H1 (cell line): ENCODE data around the gene FOXC1. TPM values are rescaled to one million over a fixed set of nuclear protein-coding genes. Genes with fewer than 3 reads are reported as not detected.

Source experiments
- CTCF ChIA-PET: fragments of 300-600 bp; sonication (Branson Sonifier 250); formaldehyde crosslinking; loops from one replicate; lab custom pipeline; 2021; ENCODE audit not compliant: partially characterized antibody; lab: Charles Lee
- POLR2A ChIA-PET: fragments of 300-600 bp; sonication (Branson Sonifier 250); formaldehyde crosslinking; loops from one replicate; lab custom pipeline; 2021; ENCODE audit warnings: inconsistent platforms; ENCODE audit not compliant: partially characterized antibody; lab: Charles Lee
- DNase-seq, 2 experiments: peaks; one replicate each; pipeline versions ENCODE4 v3.0.0 to v3.0.0-alpha.2; 2010 to 2022; ENCODE audit warnings: low spot score in 2 of 2, low read depth in 1 of 2, mixed read lengths in 1 of 2
- FAIRE-seq: peaks from 2 replicates; lab custom pipeline; 2011; peaks lifted over from hg19 to GRCh38; lab: Jason Lieb, UNC
- H2AFZ ChIP-seq: 2 replicates; pipeline ENCODE4 v1.8.1; 2012; ENCODE audit warnings: low read length, inconsistent platforms
- H2AK5ac ChIP-seq: 2 replicates; pipeline ENCODE4 v1.6.1; 2013; ENCODE audit warnings: low read depth, low read length
- H2BK120ac ChIP-seq: replicated peaks from 2 replicates; pipeline ENCODE3; 2013; ENCODE audit warnings: low read depth, low read length, inconsistent platforms
- H2BK12ac ChIP-seq: 2 replicates; pipeline ENCODE4 v1.6.1; 2013; ENCODE audit warnings: low read depth, low read length
- H2BK15ac ChIP-seq: 2 replicates; pipeline ENCODE4 v1.6.1; 2013; ENCODE audit warnings: low read length
- H2BK20ac ChIP-seq: 2 replicates; pipeline ENCODE4 v1.6.1; 2013; ENCODE audit warnings: low read length
- H2BK5ac ChIP-seq: 2 replicates; pipeline ENCODE4 v1.6.1; 2013; ENCODE audit warnings: low read depth, low read length
- H3K14ac ChIP-seq: 2 replicates; pipeline ENCODE4 v1.6.1; 2013; ENCODE audit warnings: inconsistent platforms; ENCODE audit not compliant: insufficient read length
- H3K18ac ChIP-seq: 2 replicates; pipeline ENCODE4 v1.6.1; 2013; ENCODE audit warnings: low read length; ENCODE audit errors: extremely low read depth
- H3K23ac ChIP-seq: 2 replicates; pipeline ENCODE4 v1.6.1; 2013; ENCODE audit warnings: inconsistent platforms; ENCODE audit not compliant: insufficient read length
- H3K23me2 ChIP-seq: 2 replicates; pipeline ENCODE4 v1.6.1; 2013; ENCODE audit warnings: low read depth, low read length
- H3K27ac ChIP-seq: 2 replicates; pipeline ENCODE4 v1.6.1; 2011; ENCODE audit warnings: low read depth, low read length, inconsistent platforms
- H3K27me3 ChIP-seq, 4 experiments: replicated peaks in 1 of 4; 1 replicate in 1 of 4; 2 replicates in 3 of 4; pipeline versions ENCODE4 v1.6.1 to v1.8.1; 2011 to 2013; ENCODE audit warnings: low read length in 3 of 4, mild to moderate bottlenecking in 3 of 4, inconsistent platforms in 2 of 4, mixed read lengths in 2 of 4, moderate library complexity in 1 of 4; ENCODE audit not compliant: control insufficient read depth in 3 of 4, insufficient read depth in 3 of 4; ENCODE audit errors: extremely low read depth in 1 of 4
- H3K36me3 ChIP-seq, 4 experiments: 2 replicates each; pipeline versions ENCODE4 v1.6.1 to v1.8.1; 2011 to 2013; ENCODE audit warnings: mild to moderate bottlenecking in 4 of 4, low read length in 3 of 4, moderate library complexity in 2 of 4, control low read depth in 1 of 4, inconsistent platforms in 1 of 4; ENCODE audit not compliant: insufficient read depth in 4 of 4, control insufficient read depth in 2 of 4
- H3K4ac ChIP-seq: replicated peaks from 2 replicates; pipeline ENCODE3; 2013; ENCODE audit warnings: low read length, low read depth, mixed read lengths, inconsistent platforms; ENCODE audit not compliant: insufficient read length
- H3K4me1 ChIP-seq, 4 experiments: replicated peaks in 1 of 4; 1 replicate in 1 of 4; 2 replicates in 3 of 4; pipeline versions ENCODE4 v1.6.1 to v1.8.1; 2011 to 2013; ENCODE audit warnings: low read length in 3 of 4, inconsistent platforms in 2 of 4, mixed read lengths in 1 of 4; ENCODE audit not compliant: insufficient read depth in 4 of 4, control insufficient read depth in 3 of 4
- H3K4me2 ChIP-seq, 2 experiments: 2 replicates each; pipeline versions ENCODE4 v1.6.1 to v1.8.1; 2011 to 2013; ENCODE audit warnings: low read depth in 2 of 2, low read length in 2 of 2, control low read depth in 1 of 2, inconsistent platforms in 1 of 2, mild to moderate bottlenecking in 1 of 2; ENCODE audit not compliant: insufficient read depth in 1 of 2
- H3K4me3 ChIP-seq, 4 experiments: fragments of 200-600, 300-600 bp in 1 of 4; sonication (generic), shearing (Covaris generic), sonication (Bioruptor Twin) in 1 of 4; 2 replicates each; pipeline versions ENCODE4 v1.5.1 to v1.8.1; 2011 to 2016; ENCODE audit warnings: low read length in 4 of 4, low read depth in 3 of 4, control low read depth in 2 of 4, inconsistent platforms in 2 of 4, mild to moderate bottlenecking in 2 of 4, mixed read lengths in 1 of 4, moderate library complexity in 1 of 4; ENCODE audit not compliant: insufficient read depth in 2 of 4; ENCODE audit errors: extremely low read depth in 1 of 4
- H3K56ac ChIP-seq: replicated peaks from 2 replicates; pipeline ENCODE3; 2013; ENCODE audit warnings: low read depth, mild to moderate bottlenecking, mixed read lengths, low read length, inconsistent platforms; ENCODE audit not compliant: insufficient read length
- H3K79me1 ChIP-seq: 2 replicates; pipeline ENCODE4 v1.6.1; 2013; ENCODE audit warnings: low read depth, low read length, control low read depth
- H3K79me2 ChIP-seq, 2 experiments: 2 replicates each; pipeline versions ENCODE4 v1.6.1 to v1.8.1; 2012 to 2013; ENCODE audit warnings: low read length in 2 of 2, mild to moderate bottlenecking in 2 of 2, inconsistent platforms in 1 of 2; ENCODE audit not compliant: insufficient read depth in 2 of 2, control insufficient read depth in 1 of 2
- H3K9ac ChIP-seq, 4 experiments: replicated peaks in 1 of 4; 1 replicate in 1 of 4; 2 replicates in 3 of 4; pipeline versions ENCODE4 v1.6.1 to v1.8.1; 2011 to 2013; ENCODE audit warnings: low read depth in 3 of 4, low read length in 3 of 4, control low read depth in 2 of 4, mild to moderate bottlenecking in 2 of 4, moderate library complexity in 2 of 4, inconsistent platforms in 1 of 4; ENCODE audit errors: extremely low read depth in 1 of 4
- H3K9me3 ChIP-seq, 2 experiments: 2 replicates each; pipeline versions ENCODE4 v1.6.1 to v1.8.1; 2012 to 2013; ENCODE audit warnings: mild to moderate bottlenecking in 2 of 2, moderate library complexity in 2 of 2, control low read depth in 1 of 2, inconsistent platforms in 1 of 2, low read depth in 1 of 2, low read length in 1 of 2, mixed read lengths in 1 of 2; ENCODE audit not compliant: insufficient read depth in 2 of 2
- H4K20me1 ChIP-seq, 2 experiments: replicated peaks in 1 of 2; 2 replicates each; pipeline versions ENCODE3 to v1.8.1; 2011 to 2013; ENCODE audit warnings: inconsistent platforms in 2 of 2, low read length in 2 of 2, mild to moderate bottlenecking in 1 of 2; ENCODE audit not compliant: insufficient read depth in 2 of 2, control insufficient read depth in 1 of 2
- H4K5ac ChIP-seq: 2 replicates; pipeline ENCODE4 v1.6.1; 2013; ENCODE audit warnings: low read length, low read depth, mixed read lengths, inconsistent platforms; ENCODE audit not compliant: insufficient read length
- H4K8ac ChIP-seq: 2 replicates; pipeline ENCODE4 v1.8.0; 2013; ENCODE audit warnings: mild to moderate bottlenecking, moderate library complexity, low read length, inconsistent platforms; ENCODE audit not compliant: insufficient read depth; ENCODE audit errors: extremely low read depth
- H4K91ac ChIP-seq: replicated peaks from 2 replicates; pipeline ENCODE3; 2013; ENCODE audit warnings: low read length, mixed read lengths, inconsistent platforms; ENCODE audit not compliant: insufficient read length
- BRCA1 ChIP-seq: IDR thresholded peaks from 2 replicates; pipeline ENCODE4 v1.6.1; 2012; ENCODE audit warnings: low read depth, low read length, improper control_type of control experiment
- CEBPB ChIP-seq: IDR thresholded peaks from 2 replicates; pipeline ENCODE4 v1.6.1; 2012; ENCODE audit warnings: low read depth, low read length
- EZH2 ChIP-seq: fragments of 200-600 bp; sonication (generic); IDR thresholded peaks from 2 replicates; pipeline ENCODE4 v1.7.1; 2012; ENCODE audit warnings: low read depth, mild to moderate bottlenecking, moderate library complexity, low read length, inconsistent platforms; ENCODE audit not compliant: severe bottlenecking
- FOSL1 ChIP-seq: IDR thresholded peaks from 2 replicates; pipeline ENCODE4 v1.6.1; 2011; ENCODE audit warnings: mild to moderate bottlenecking, low read depth, low read length, moderate library complexity; ENCODE audit not compliant: insufficient read depth
- KDM5A ChIP-seq: fragments of 200-600 bp; IDR thresholded peaks from 2 replicates; pipeline ENCODE4 v1.7.1; 2012; ENCODE audit warnings: mild to moderate bottlenecking, low read length, inconsistent platforms, mixed read lengths
- MAFK ChIP-seq: IDR thresholded peaks from 2 replicates; pipeline ENCODE4 v1.6.1; 2012; ENCODE audit warnings: low read depth, mild to moderate bottlenecking, improper control_type of control experiment, low read length
- NANOG ChIP-seq: IDR thresholded peaks from 2 replicates; pipeline ENCODE4 v1.6.1; 2011; ENCODE audit warnings: low read length, low read depth, mild to moderate bottlenecking, inconsistent platforms; ENCODE audit not compliant: insufficient read depth, poor library complexity, severe bottlenecking
- POLR2A ChIP-seq, 2 experiments: IDR thresholded peaks; 1 replicate in 1 of 2; 2 replicates in 1 of 2; pipeline ENCODE4 v1.6.1; 2011; ENCODE audit warnings: low read depth in 2 of 2, low read length in 2 of 2, mild to moderate bottlenecking in 2 of 2; ENCODE audit errors: control extremely low read depth in 1 of 2
- POLR2AphosphoS5 ChIP-seq: IDR thresholded peaks from 2 replicates; pipeline ENCODE4 v1.6.1; 2011; ENCODE audit warnings: low read depth, low read length
- SAP30 ChIP-seq: fragments of 300-600 bp; sonication (generic); IDR thresholded peaks from 2 replicates; pipeline ENCODE4 v1.7.1; 2012; ENCODE audit warnings: low read length, moderate library complexity, mild to moderate bottlenecking, inconsistent platforms; ENCODE audit not compliant: insufficient read depth, insufficient replicate concordance
- SIRT6 ChIP-seq: IDR thresholded peaks from one replicate; pipeline ENCODE4 v1.7.1; 2012; ENCODE audit warnings: low read length, inconsistent platforms
- SP1 ChIP-seq: IDR thresholded peaks from 2 replicates; pipeline ENCODE4 v1.6.1; 2011; ENCODE audit warnings: low read depth, low read length
- USF2 ChIP-seq: IDR thresholded peaks from 2 replicates; pipeline ENCODE4 v1.6.1; 2011; ENCODE audit warnings: low read length, improper control_type of control experiment
- WGBS, 2 experiments: shearing (Covaris generic) in 1 of 2; methylation state at CpG; one replicate each; pipeline versions ENCODE4 v1.1.6 to v1.1.7; 2013 to 2015; ENCODE audit warnings: low lambda C conversion rate in 2 of 2, mixed read lengths in 2 of 2, inconsistent platforms in 1 of 2, low coverage in 1 of 2, missing lambda C conversion rate in 1 of 2; ENCODE audit not compliant: insufficient replicate concordance in 2 of 2, insufficient coverage in 1 of 2, insufficient read length in 1 of 2; ENCODE audit errors: extremely low coverage in 1 of 2, missing lambda C conversion rate in 1 of 2; 5-methylcytosine and 5-hydroxymethylcytosine counted together
- polyA plus RNA-seq, 7 experiments: library from polyadenylated mRNA; depleted of rRNA in 3 of 7; stranded (reverse) in 5 of 7; unstranded in 2 of 7; fragments of >200 nt in 5 of 7; fragments of 200-250 nt in 2 of 7; gene quantifications; 1 replicate in 5 of 7; 2 replicates in 1 of 7; 4 replicates in 1 of 7; pipeline versions ENCODE4 v1.2.1 to v1.2.3, GENCODE V29; 2011 to 2013; ENCODE audit warnings: missing spikeins in 2 of 7, mixed read lengths in 2 of 7
- total RNA-seq: library from RNA; stranded (reverse); fragmentation: NEBNext Ultra II Directional; extraction: Animal tissue kit (Norgen Biotek cat#: 25700); gene quantifications from 2 replicates; pipeline ENCODE4 v1.2.1, GENCODE V29; 2021

The FOXC1 gene
- total and polyA plus RNA-seq, 2 of the 8 experiments (the other 6 are each of a cell fraction or from before 2014, with no cell fraction given), result 0.22 TPM; not detected in 1

- H3K23ac ChIP-seq, result no peak overlapping the region
- no peak overlapping the region for H2BK120ac ChIP-seq
- no peak overlapping the region for H3K4me3 ChIP-seq
- H3K9ac ChIP-seq, result no peak overlapping the region; a peak in 2 of 7 replicates
- ChIA-PET CTCF (interaction anchor here (0.6 to 1.1 kb wide), 2 partner anchors 43 to 158 kb away, joined by 3 to 4 read pairs; no protein-coding TSS in a partner anchor), POLR2A (no interaction called here)
- H3K9me3 ChIP-seq, result no peaks in the 10 kb centered on the region
- H3K4me2 ChIP-seq, result no peak overlapping the region
- no peak overlapping the region for H3K14ac ChIP-seq
- H2BK12ac ChIP-seq, result 0 out of 2 replicates have a peak overlapping the region, but pooled peaks have one; percentile 2
- no peaks in the 10 kb centered on the region for H3K79me2 ChIP-seq
- H3K4me1 ChIP-seq, result peaks cover 4 to 15% (median 5%) of the 10 kb centered on the region in 4 experiments; a peak in 5 of 7 replicates
- H2BK5ac ChIP-seq, result 0 out of 2 replicates have a peak overlapping the region, but pooled peaks have one; percentile 4
- FAIRE-seq (no peak), DNase-seq (no peak)
- H4K5ac ChIP-seq, result no peak overlapping the region
- no peaks in the 10 kb centered on the region for H3K23me2 ChIP-seq
- H3K27me3 ChIP-seq, result no peaks in the 10 kb centered on the region
- H3K36me3 ChIP-seq, result no peaks in the 10 kb centered on the region
- no peak overlapping the region for H2BK15ac ChIP-seq
- 0 out of 2 replicates have a peak overlapping the region, but pooled peaks have one; percentile 11 for H3K18ac ChIP-seq
- no peak overlapping the region for H3K56ac ChIP-seq
- WGBS, 2 experiments, result 77% methylated on average over 18 of the region's 18 CpGs; no CpG with 5 or more reads in 1 of the 2 experiments
- no peak overlapping the region for H3K27ac ChIP-seq
- peaks cover 2 to 3% of the 10 kb centered on the region in 2 experiments for H4K20me1 ChIP-seq
- H2AK5ac ChIP-seq, result no peak overlapping the region
- no peak overlapping the region for H3K4ac ChIP-seq
- H3K79me1 ChIP-seq, result no peaks in the 10 kb centered on the region
- H2BK20ac ChIP-seq, result no peak overlapping the region
- H4K91ac ChIP-seq, result no peak overlapping the region
- H2AFZ ChIP-seq, result no peak overlapping the region
- peak overlapping the region; percentile 52; the same call in 1 of the 2 replicates for H4K8ac ChIP-seq
- no peak for TF ChIP-seq FOSL1
- TF ChIP-seq NANOG, result no peak
- no peak for TF ChIP-seq MAFK
- no peak for TF ChIP-seq SP1
- no peak for TF ChIP-seq POLR2A (IDR thresholded peaks at IDR 0.05; ENCODE audit: control extremely low read depth in 1 of 2, low read depth in 2 of 2, low read length in 2 of 2)
- TF ChIP-seq USF2, result no peak
- no peak for TF ChIP-seq SIRT6
- TF ChIP-seq BRCA1, result no peak
- no peak for TF ChIP-seq POLR2AphosphoS5
- no peak for TF ChIP-seq CEBPB
- no peak for TF ChIP-seq KDM5A
- no peak for TF ChIP-seq EZH2
- TF ChIP-seq SAP30, result no peak
These were observed 34.2 kb downstream of the FOXC1 start for GRCh38 chr6:1643830-1644445.
